Activated B cell treated with CpG ODN at 0.5 μM for 24 hours (primary cell): ENCODE data around the gene HOXC11. TPM values are rescaled to one million over a fixed set of nuclear protein-coding genes. Genes with fewer than 3 reads are reported as not detected.

Experiments
- ATAC-seq: fragments of 200-7000 bp; cut with Tn5 transposase; one replicate; pipeline ENCODE4 v1.10.0; 2021; ENCODE audit warnings: low read depth, mild to moderate bottlenecking, moderate library complexity
- CTCF ChIA-PET: fragments of 350-600 bp; sonication (Branson Sonifier 250); formaldehyde crosslinking; loops from one replicate; lab custom pipeline; 2021; ENCODE audit warnings: antibody characterized with exemption; lab: Charles Lee
- POLR2A ChIA-PET: fragments of 350-600 bp; sonication (Branson Sonifier 250); formaldehyde crosslinking; loops from one replicate; lab custom pipeline; 2021; ENCODE audit warnings: antibody characterized with exemption; lab: Charles Lee
- DNase-seq: peaks from one replicate; pipeline ENCODE4 v3.0.0; 2022
- H3K27ac Mint-ChIP-seq: one replicate; pipeline ENCODE4 v1.8.0; 2020; ENCODE audit warnings: mixed read lengths
- H3K27me3 Mint-ChIP-seq: one replicate; pipeline ENCODE4 v1.8.0; 2021; ENCODE audit warnings: mixed read lengths
- H3K36me3 Mint-ChIP-seq: one replicate; pipeline ENCODE4 v1.8.0; 2021; ENCODE audit warnings: low read depth, mixed read lengths
- H3K4me1 Mint-ChIP-seq: one replicate; pipeline ENCODE4 v1.8.0; 2021; ENCODE audit warnings: mixed read lengths
- H3K4me3 Mint-ChIP-seq: one replicate; pipeline ENCODE4 v1.8.0; 2020; ENCODE audit warnings: mild to moderate bottlenecking, mixed read lengths
- H3K9me3 Mint-ChIP-seq: one replicate; pipeline ENCODE4 v1.8.0; 2020; ENCODE audit warnings: mixed read lengths
- CTCF ChIP-seq: fragments of 200-600 bp; IDR thresholded peaks from one replicate; pipeline ENCODE4 v1.8.0; 2022; ENCODE audit warnings: antibody characterized with exemption, mild to moderate bottlenecking
- intact Hi-C: fragments of 100-400 bp; cut with micrococcal nuclease; formaldehyde crosslinking; loops from one replicate; pipeline ENCODE4 v1.15.1; 2024
- total RNA-seq: library from RNA; stranded (reverse); gene quantifications from 2 replicates; pipeline ENCODE4 v1.2.3, GENCODE V29; 2022

HOXC11 gene
- total RNA-seq, 1 donor from 2014 or later: not detected

- H3K9me3 Mint-ChIP-seq: peaks cover 2% of the 10 kb centered on the region
- no peak for ATAC-seq
- H3K27me3 Mint-ChIP-seq: peaks cover 85% of the 10 kb centered on the region
- DNase-seq: no peak
- intact Hi-C loops: no loop called here
- no peak overlapping the region for H3K27ac Mint-ChIP-seq
- H3K4me1 Mint-ChIP-seq: peaks cover 33% of the 10 kb centered on the region
- H3K4me3 Mint-ChIP-seq: no peak overlapping the region
- ChIA-PET POLR2A (interaction anchor here (0.5 to 0.6 kb wide), 2 partner anchors 33 to 42 kb away, joined by 3 read pairs; no protein-coding TSS in a partner anchor), CTCF (interaction anchor here (1.0 kb wide), 1 partner anchor 15 kb away, joined by 3 read pairs; no protein-coding TSS in a partner anchor)
- H3K36me3 Mint-ChIP-seq: no peaks in the 10 kb centered on the region
- TF ChIP-seq CTCF: no peak
Measured at GRCh38 chr12:53990311-53991076, 17.6 kb downstream of the HOXC11 start.

GRCh38 chr12:53991077-53991460, 18.1 kb downstream of the HOXC11 start:
- Mint-ChIP-seq H3K4me1 (peaks cover 36% of the 10 kb centered on the region), H3K27ac (no peak overlapping the region), H3K27me3 (peaks cover 86% of the 10 kb centered on the region), H3K9me3 (peaks cover 2% of the 10 kb centered on the region), H3K4me3 (no peak overlapping the region), H3K36me3 (peaks cover 1% of the 10 kb centered on the region)
- ATAC-seq: no peak
- intact Hi-C loops: no loop called here
- TF ChIP-seq CTCF: no peak
- CTCF ChIA-PET: interaction anchor here (1.0 kb wide), 1 partner anchor 15 kb away, joined by 3 read pairs; no protein-coding TSS in a partner anchor
- no peak for DNase-seq
- POLR2A ChIA-PET: interaction anchor here (0.5 to 0.6 kb wide), 2 partner anchors 33 to 43 kb away, joined by 3 read pairs; no protein-coding TSS in a partner anchor

- H3K4me3 Mint-ChIP-seq: no peak overlapping the region
- ChIA-PET CTCF (interaction anchor here (1.2 kb wide), 1 partner anchor 40 kb away, joined by 3 read pairs; no protein-coding TSS in a partner anchor), POLR2A (no interaction called here)
- intact Hi-C loops: no loop called here
- TF ChIP-seq CTCF: no peak
- peaks cover 1% of the 10 kb centered on the region for H3K36me3 Mint-ChIP-seq
- peaks cover 83% of the 10 kb centered on the region for H3K27me3 Mint-ChIP-seq
- DNase-seq (no peak), ATAC-seq (no peak)
- H3K27ac Mint-ChIP-seq: no peak overlapping the region
- peaks cover 37% of the 10 kb centered on the region for H3K4me1 Mint-ChIP-seq
- peaks cover 2% of the 10 kb centered on the region for H3K9me3 Mint-ChIP-seq
Measured at GRCh38 chr12:53992377-53992889, 19.5 kb downstream of the HOXC11 start.

GRCh38 chr12:53993162-53994008, 20.5 kb downstream of the HOXC11 start:
- Mint-ChIP-seq H3K27me3 (peaks cover 83% of the 10 kb centered on the region), H3K36me3 (peaks cover 1% of the 10 kb centered on the region), H3K9me3 (peaks cover 2% of the 10 kb centered on the region), H3K4me3 (peak overlapping the region; percentile 35), H3K27ac (peak overlapping the region; percentile 20), H3K4me1 (peaks cover 39% of the 10 kb centered on the region)
- intact Hi-C loops: loop anchor here (2.0 kb wide), 1 partner anchor 19 kb away; the partner anchor contains the start of gene HOTAIR
- DNase-seq: no peak
- no peak for ATAC-seq
- POLR2A ChIA-PET: no interaction called here
- CTCF ChIA-PET: interaction anchor here (0.7 to 1.2 kb wide), 2 partner anchors 39 to 208 kb away, joined by 3 read pairs; no protein-coding TSS in a partner anchor
- TF ChIP-seq CTCF: no peak
